DOHH2 (cell line): ENCODE data around the gene PEX5L.

Experiments
- H3F3A ChIP-seq: fragments of 200-600 bp; sonication (generic), shearing (Covaris generic); 2 replicates; pipeline ENCODE4 v1.6.0; 2016; ENCODE audit warnings: antibody characterized with exemption, mild to moderate bottlenecking; ENCODE audit not compliant: control insufficient read depth, insufficient read depth
- H3K27ac ChIP-seq: fragments of 200-600 bp; sonication (generic); 2 replicates; pipeline ENCODE4 v1.5.1; 2014; ENCODE audit warnings: low read depth, mild to moderate bottlenecking, low read length, moderate library complexity
- H3K27me3 ChIP-seq: fragments of 200-600 bp; sonication (generic); 2 replicates; pipeline ENCODE4 v1.6.1; 2014; ENCODE audit warnings: mild to moderate bottlenecking, low read length, mixed read lengths; ENCODE audit not compliant: control insufficient read depth
- H3K36me3 ChIP-seq: fragments of 200-600 bp; sonication (generic); 2 replicates; pipeline ENCODE4 v1.6.1; 2014; ENCODE audit warnings: mild to moderate bottlenecking, low read length, moderate library complexity, mixed read lengths; ENCODE audit not compliant: control insufficient read depth
- H3K4me1 ChIP-seq: fragments of 200-600 bp; sonication (generic); 2 replicates; pipeline ENCODE4 v1.6.1; 2014; ENCODE audit warnings: mild to moderate bottlenecking, low read length, mixed read lengths; ENCODE audit not compliant: control insufficient read depth
- H3K4me2 ChIP-seq: fragments of 200-600 bp; sonication (generic); 2 replicates; pipeline ENCODE4 v1.6.0; 2014; ENCODE audit warnings: mild to moderate bottlenecking, low read length, moderate library complexity
- H3K4me3 ChIP-seq: fragments of 200-600 bp; sonication (generic); 2 replicates; pipeline ENCODE4 v1.5.1; 2014; ENCODE audit warnings: mild to moderate bottlenecking, low read length, mixed read lengths
- H3K79me2 ChIP-seq: fragments of 200-600 bp; sonication (generic); 2 replicates; pipeline ENCODE4 v1.6.1; 2014; ENCODE audit warnings: mild to moderate bottlenecking, low read length, mixed read lengths; ENCODE audit not compliant: control insufficient read depth
- H3K9me2 ChIP-seq: fragments of 200-600 bp; sonication (generic); replicated peaks from 2 replicates; pipeline ENCODE4 v1.6.1; 2014; ENCODE audit warnings: mild to moderate bottlenecking, low read length, mixed read lengths; ENCODE audit not compliant: control insufficient read depth
- H3K9me3 ChIP-seq: fragments of 200-600 bp; sonication (generic); 2 replicates; pipeline ENCODE4 v1.6.1; 2014; ENCODE audit warnings: antibody characterized with exemption, low read length, mixed read lengths; ENCODE audit not compliant: control insufficient read depth, insufficient read depth
- H4K20me1 ChIP-seq: fragments of 200-600 bp; sonication (generic); 2 replicates; pipeline ENCODE4 v1.6.0; 2014; ENCODE audit warnings: low read depth, mild to moderate bottlenecking, antibody characterized with exemption, low read length, moderate library complexity; ENCODE audit not compliant: control insufficient read depth, insufficient read depth
- EZH2phosphoT487 ChIP-seq: fragments of 200-600 bp; sonication (generic); IDR thresholded peaks from 2 replicates; pipeline ENCODE4 v1.6.1; 2017; ENCODE audit warnings: borderline replicate concordance, mild to moderate bottlenecking, antibody characterized with exemption, low read length, moderate library complexity, mixed read lengths
- TF ChIP-seq, protein P1 (sequence below): fragments of 200-600 bp; sonication (generic); IDR thresholded peaks from one replicate; pipeline ENCODE4 v1.5.1; 2014; ENCODE audit warnings: antibody characterized with exemption, mild to moderate bottlenecking, low read depth, low read length; ENCODE audit not compliant: poor library complexity, severe bottlenecking

Gene PEX5L

DNA sequence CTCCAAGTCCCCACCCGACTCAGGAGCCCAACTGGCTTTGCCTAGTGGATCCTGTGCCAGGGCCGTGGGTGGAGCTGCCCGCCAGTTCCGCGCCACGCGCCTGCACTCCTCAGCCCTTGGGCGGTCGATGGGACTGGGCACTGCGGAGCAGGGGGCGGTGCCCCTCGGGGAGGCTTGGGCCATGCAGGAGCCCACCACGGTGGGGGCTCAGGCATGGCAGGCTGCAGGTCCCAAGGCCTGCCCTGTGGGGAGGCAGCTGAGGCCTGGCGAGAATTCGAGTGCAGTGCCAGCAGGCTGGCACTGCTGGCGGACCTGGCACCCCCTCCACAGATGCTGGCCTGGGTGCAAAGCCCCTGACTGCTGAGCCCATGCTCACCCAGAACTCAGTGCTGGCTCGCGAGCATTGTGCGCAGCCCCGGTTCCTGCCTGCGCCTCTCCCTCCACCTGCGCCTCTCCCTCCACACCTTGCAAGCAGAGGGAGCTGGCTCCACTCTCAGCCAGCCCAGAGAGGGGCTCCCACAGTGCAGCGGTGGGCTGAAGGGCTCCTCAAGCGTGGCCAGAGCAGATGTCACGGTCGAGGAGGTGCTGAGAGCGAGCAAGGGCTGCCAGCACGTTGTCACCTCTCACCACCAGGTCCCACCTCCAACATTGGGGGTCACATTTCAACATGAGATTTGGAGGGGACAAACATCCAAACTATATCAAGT, 261.2 kb downstream of the PEX5L start:
- Histone ChIP-seq H3F3A (no peaks in the 10 kb centered on the region), H3K9me2 (no peaks in the 10 kb centered on the region), H3K9me3 (peaks cover 3% of the 10 kb centered on the region; the same call in 1 of the 2 replicates), H3K4me3 (no peak overlapping the region), H3K4me2 (no peak overlapping the region), H3K27me3 (no peaks in the 10 kb centered on the region), H3K27ac (no peak overlapping the region), H3K36me3 (peaks cover 47% of the 10 kb centered on the region), H4K20me1 (no peaks in the 10 kb centered on the region), H3K79me2 (no peaks in the 10 kb centered on the region), H3K4me1 (no peaks in the 10 kb centered on the region)
- no peak for TF ChIP-seq EZH2phosphoT487
- TF ChIP-seq, protein P1, sequence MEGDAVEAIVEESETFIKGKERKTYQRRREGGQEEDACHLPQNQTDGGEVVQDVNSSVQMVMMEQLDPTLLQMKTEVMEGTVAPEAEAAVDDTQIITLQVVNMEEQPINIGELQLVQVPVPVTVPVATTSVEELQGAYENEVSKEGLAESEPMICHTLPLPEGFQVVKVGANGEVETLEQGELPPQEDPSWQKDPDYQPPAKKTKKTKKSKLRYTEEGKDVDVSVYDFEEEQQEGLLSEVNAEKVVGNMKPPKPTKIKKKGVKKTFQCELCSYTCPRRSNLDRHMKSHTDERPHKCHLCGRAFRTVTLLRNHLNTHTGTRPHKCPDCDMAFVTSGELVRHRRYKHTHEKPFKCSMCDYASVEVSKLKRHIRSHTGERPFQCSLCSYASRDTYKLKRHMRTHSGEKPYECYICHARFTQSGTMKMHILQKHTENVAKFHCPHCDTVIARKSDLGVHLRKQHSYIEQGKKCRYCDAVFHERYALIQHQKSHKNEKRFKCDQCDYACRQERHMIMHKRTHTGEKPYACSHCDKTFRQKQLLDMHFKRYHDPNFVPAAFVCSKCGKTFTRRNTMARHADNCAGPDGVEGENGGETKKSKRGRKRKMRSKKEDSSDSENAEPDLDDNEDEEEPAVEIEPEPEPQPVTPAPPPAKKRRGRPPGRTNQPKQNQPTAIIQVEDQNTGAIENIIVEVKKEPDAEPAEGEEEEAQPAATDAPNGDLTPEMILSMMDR: no peak

DNA sequence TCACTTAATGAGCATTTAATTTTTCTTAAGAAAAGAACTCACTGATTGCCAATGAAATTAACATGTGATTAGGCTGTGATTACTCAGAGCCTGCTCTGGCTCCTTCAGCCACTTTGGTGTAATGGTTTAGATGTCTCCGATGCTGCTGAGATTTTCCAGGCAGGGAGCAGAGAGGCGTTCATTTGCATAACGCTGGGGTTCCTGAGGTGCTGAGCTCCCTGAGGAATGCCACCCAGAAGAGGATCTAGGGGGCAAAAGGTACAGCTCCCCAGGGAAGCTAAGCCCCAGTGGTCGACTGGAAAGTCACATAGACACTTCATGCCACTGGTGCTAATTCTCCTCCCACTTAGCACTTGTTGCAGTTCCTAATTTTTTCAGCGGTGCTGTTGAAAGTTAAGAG, 264.4 kb downstream of the PEX5L start:
- H3K27ac ChIP-seq: no peak overlapping the region
- H3K9me3 ChIP-seq: peaks cover 3% of the 10 kb centered on the region; the same call in 1 of the 2 replicates
- no peaks in the 10 kb centered on the region for H4K20me1 ChIP-seq
- no peak for TF ChIP-seq EZH2phosphoT487
- TF ChIP-seq, protein P1: no peak
- H3K79me2 ChIP-seq: no peaks in the 10 kb centered on the region
- H3K4me1 ChIP-seq: no peaks in the 10 kb centered on the region
- no peaks in the 10 kb centered on the region for H3F3A ChIP-seq
- no peaks in the 10 kb centered on the region for H3K27me3 ChIP-seq
- H3K36me3 ChIP-seq: peaks cover 57% of the 10 kb centered on the region
- no peak overlapping the region for H3K4me3 ChIP-seq
- no peak overlapping the region for H3K4me2 ChIP-seq
- no peaks in the 10 kb centered on the region for H3K9me2 ChIP-seq

DNA sequence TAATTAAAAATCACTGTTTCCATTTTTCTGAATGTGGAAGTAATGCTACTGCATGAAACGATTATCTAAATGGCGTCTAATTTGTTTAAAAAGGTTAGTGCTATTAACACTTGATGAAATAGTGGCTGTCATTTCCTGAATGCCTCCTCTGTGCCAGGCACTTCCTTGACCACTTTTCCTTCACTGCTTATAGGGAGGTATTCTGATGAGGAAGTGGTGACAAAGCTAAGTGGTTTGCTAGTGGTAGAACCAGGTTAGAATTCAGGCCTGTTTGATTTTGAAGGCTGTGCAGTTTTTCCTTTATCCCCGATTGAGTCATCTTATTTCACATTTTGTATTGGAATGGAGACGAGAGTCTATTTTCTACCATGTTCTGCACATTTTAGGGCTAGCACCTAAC, 264.9 kb downstream of the PEX5L start:
- no peak overlapping the region for H3K4me2 ChIP-seq

More for the DNA sequence above, 264.9 kb downstream of the PEX5L start:
- Histone ChIP-seq H3K79me2 (no peaks in the 10 kb centered on the region), H3F3A (no peaks in the 10 kb centered on the region), H3K4me3 (no peak overlapping the region), H3K9me3 (peaks cover 3% of the 10 kb centered on the region; the same call in 1 of the 2 replicates), H3K27me3 (no peaks in the 10 kb centered on the region), H4K20me1 (no peaks in the 10 kb centered on the region), H3K9me2 (no peaks in the 10 kb centered on the region), H3K27ac (no peak overlapping the region), H3K4me1 (no peaks in the 10 kb centered on the region), H3K36me3 (peaks cover 62% of the 10 kb centered on the region)
- TF ChIP-seq, protein P1: no peak
- no peak for TF ChIP-seq EZH2phosphoT487
